Loucy (cell line): Measurements from ENCODE around the gene N4BP3.

ENCODE experiments used
- H2AFZ ChIP-seq: fragments of 200-600 bp; sonication (generic); 2 replicates; pipeline ENCODE4 v1.6.0; 2016; ENCODE audit warnings: antibody characterized with exemption, mild to moderate bottlenecking, low read length, moderate library complexity
- H3F3A ChIP-seq: fragments of 200-600 bp; 2 replicates; pipeline ENCODE4 v1.6.0; 2016; ENCODE audit warnings: antibody characterized with exemption, low read depth, mild to moderate bottlenecking
- H3K27me3 ChIP-seq: fragments of 200-600 bp; sonication (generic); 2 replicates; pipeline ENCODE4 v1.6.1; 2014; ENCODE audit warnings: low read length, mild to moderate bottlenecking; ENCODE audit not compliant: insufficient read depth, poor library complexity, severe bottlenecking
- H3K36me3 ChIP-seq: fragments of 200-600 bp; sonication (generic); 2 replicates; pipeline ENCODE4 v1.6.1; 2016; ENCODE audit warnings: low read length; ENCODE audit not compliant: insufficient read depth
- H3K4me1 ChIP-seq: fragments of 200-600 bp; sonication (generic); 2 replicates; pipeline ENCODE4 v1.5.1; 2014; ENCODE audit warnings: low read length, mild to moderate bottlenecking; ENCODE audit not compliant: insufficient read depth, poor library complexity, severe bottlenecking
- H3K4me2 ChIP-seq: fragments of 200-600 bp; sonication (generic); 2 replicates; pipeline ENCODE4 v1.6.0; 2014; ENCODE audit warnings: antibody characterized with exemption, low read length, low read depth, mild to moderate bottlenecking; ENCODE audit not compliant: poor library complexity, severe bottlenecking
- H3K4me3 ChIP-seq: fragments of 200-600 bp; sonication (generic); 2 replicates; pipeline ENCODE4 v1.5.1; 2014; ENCODE audit warnings: low read length, mild to moderate bottlenecking, mixed read lengths; ENCODE audit not compliant: poor library complexity, severe bottlenecking
- H3K79me2 ChIP-seq: fragments of 200-600 bp; sonication (generic); 2 replicates; pipeline ENCODE4 v1.6.1; 2014; ENCODE audit warnings: low read length; ENCODE audit not compliant: insufficient read depth
- H3K9ac ChIP-seq: fragments of 200-600 bp; sonication (generic); 2 replicates; pipeline ENCODE4 v1.6.0; 2014; ENCODE audit warnings: mild to moderate bottlenecking, low read depth, low read length, moderate library complexity; ENCODE audit not compliant: poor library complexity, severe bottlenecking
- H3K9me2 ChIP-seq: fragments of 200-600 bp; sonication (generic); replicated peaks from 2 replicates; pipeline ENCODE4 v1.6.1; 2016; ENCODE audit warnings: low read depth, low read length, mixed read lengths
- H3K9me3 ChIP-seq: fragments of 200-600 bp; sonication (generic); 2 replicates; pipeline ENCODE4 v1.6.1; 2014; ENCODE audit warnings: mild to moderate bottlenecking, antibody characterized with exemption, low read length, low read depth; ENCODE audit not compliant: insufficient read depth
- H4K20me1 ChIP-seq: fragments of 200-600 bp; sonication (generic); 2 replicates; pipeline ENCODE4 v1.6.0; 2014; ENCODE audit warnings: antibody characterized with exemption, low read length, mild to moderate bottlenecking; ENCODE audit not compliant: insufficient read depth, poor library complexity, severe bottlenecking
- EZH2phosphoT487 ChIP-seq: fragments of 200-600 bp; IDR thresholded peaks from 2 replicates; pipeline ENCODE4 v1.6.1; 2018; ENCODE audit warnings: antibody characterized with exemption, mild to moderate bottlenecking, moderate library complexity, borderline replicate concordance
- TF ChIP-seq, protein P1 (sequence below): fragments of 200-600 bp; sonication (generic); conservative IDR thresholded peaks from 2 replicates; pipeline ENCODE4 v1.5.1; 2014; ENCODE audit warnings: mild to moderate bottlenecking, antibody characterized with exemption, low read length

The N4BP3 gene

DNA sequence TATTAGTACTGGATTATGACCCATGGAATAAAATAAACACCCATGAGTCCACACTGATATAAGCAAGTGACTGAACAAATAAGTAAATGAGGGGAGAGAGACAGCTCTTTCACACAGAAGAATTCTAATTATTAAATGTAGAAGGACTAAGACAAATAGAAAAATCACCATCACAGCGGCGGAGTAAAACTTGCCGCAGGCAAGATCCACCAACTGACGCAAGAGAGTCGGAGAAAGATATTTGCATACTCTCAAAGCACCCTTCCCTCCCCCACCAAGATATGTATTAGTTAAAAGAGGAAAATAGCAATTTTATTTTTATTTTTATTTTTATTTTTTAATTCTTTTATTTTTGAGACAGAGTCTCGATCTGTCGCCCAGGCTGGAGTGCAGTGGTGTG is 14.6 kb upstream of the N4BP3 start:
- H4K20me1 ChIP-seq: no peaks in the 10 kb centered on the region
- H2AFZ ChIP-seq: no peak overlapping the region
- no peak overlapping the region for H3K4me2 ChIP-seq
- H3K9ac ChIP-seq: no peak overlapping the region
- H3K4me3 ChIP-seq: no peak overlapping the region
- H3F3A ChIP-seq: no peaks in the 10 kb centered on the region
- H3K79me2 ChIP-seq: no peaks in the 10 kb centered on the region
- TF ChIP-seq EZH2phosphoT487: no peak
- TF ChIP-seq, protein P1, sequence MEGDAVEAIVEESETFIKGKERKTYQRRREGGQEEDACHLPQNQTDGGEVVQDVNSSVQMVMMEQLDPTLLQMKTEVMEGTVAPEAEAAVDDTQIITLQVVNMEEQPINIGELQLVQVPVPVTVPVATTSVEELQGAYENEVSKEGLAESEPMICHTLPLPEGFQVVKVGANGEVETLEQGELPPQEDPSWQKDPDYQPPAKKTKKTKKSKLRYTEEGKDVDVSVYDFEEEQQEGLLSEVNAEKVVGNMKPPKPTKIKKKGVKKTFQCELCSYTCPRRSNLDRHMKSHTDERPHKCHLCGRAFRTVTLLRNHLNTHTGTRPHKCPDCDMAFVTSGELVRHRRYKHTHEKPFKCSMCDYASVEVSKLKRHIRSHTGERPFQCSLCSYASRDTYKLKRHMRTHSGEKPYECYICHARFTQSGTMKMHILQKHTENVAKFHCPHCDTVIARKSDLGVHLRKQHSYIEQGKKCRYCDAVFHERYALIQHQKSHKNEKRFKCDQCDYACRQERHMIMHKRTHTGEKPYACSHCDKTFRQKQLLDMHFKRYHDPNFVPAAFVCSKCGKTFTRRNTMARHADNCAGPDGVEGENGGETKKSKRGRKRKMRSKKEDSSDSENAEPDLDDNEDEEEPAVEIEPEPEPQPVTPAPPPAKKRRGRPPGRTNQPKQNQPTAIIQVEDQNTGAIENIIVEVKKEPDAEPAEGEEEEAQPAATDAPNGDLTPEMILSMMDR: no peak
- H3K36me3 ChIP-seq: no peaks in the 10 kb centered on the region
- no peaks in the 10 kb centered on the region for H3K27me3 ChIP-seq
- no peaks in the 10 kb centered on the region for H3K9me3 ChIP-seq
- peaks cover 8% of the 10 kb centered on the region for H3K4me1 ChIP-seq
- H3K9me2 ChIP-seq: no peaks in the 10 kb centered on the region

DNA sequence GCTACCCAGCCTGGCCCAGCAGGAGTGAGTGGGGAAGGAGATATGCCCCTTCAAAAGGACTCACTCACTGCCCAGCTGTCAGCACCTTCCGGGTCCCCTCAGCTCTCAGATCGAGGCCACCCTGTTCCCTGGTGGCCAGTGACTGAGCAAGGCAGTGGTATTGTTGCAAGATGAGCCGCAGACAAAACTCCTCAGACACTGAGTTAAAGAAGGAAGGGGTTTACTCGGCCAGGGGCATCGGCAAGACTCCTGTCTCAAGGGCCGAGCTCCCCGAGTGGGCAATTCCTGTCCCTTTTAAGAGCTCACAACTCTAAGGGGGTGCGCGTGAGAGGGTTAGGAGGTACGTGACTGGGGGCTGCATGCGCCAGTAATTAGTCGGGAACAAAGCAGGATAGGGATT is 9.7 kb upstream of the N4BP3 start:
- H2AFZ ChIP-seq: no peak overlapping the region
- no peak overlapping the region for H3K9ac ChIP-seq
- no peaks in the 10 kb centered on the region for H3K9me2 ChIP-seq
- H3F3A ChIP-seq: no peaks in the 10 kb centered on the region
- H3K27me3 ChIP-seq: no peaks in the 10 kb centered on the region
- H4K20me1 ChIP-seq: no peaks in the 10 kb centered on the region
- no peaks in the 10 kb centered on the region for H3K4me1 ChIP-seq
- no peak overlapping the region for H3K4me3 ChIP-seq
- H3K36me3 ChIP-seq: no peaks in the 10 kb centered on the region
- no peaks in the 10 kb centered on the region for H3K79me2 ChIP-seq
- H3K9me3 ChIP-seq: no peaks in the 10 kb centered on the region
- no peak overlapping the region for H3K4me2 ChIP-seq
- TF ChIP-seq EZH2phosphoT487: no peak
- TF ChIP-seq, protein P1: no peak

DNA sequence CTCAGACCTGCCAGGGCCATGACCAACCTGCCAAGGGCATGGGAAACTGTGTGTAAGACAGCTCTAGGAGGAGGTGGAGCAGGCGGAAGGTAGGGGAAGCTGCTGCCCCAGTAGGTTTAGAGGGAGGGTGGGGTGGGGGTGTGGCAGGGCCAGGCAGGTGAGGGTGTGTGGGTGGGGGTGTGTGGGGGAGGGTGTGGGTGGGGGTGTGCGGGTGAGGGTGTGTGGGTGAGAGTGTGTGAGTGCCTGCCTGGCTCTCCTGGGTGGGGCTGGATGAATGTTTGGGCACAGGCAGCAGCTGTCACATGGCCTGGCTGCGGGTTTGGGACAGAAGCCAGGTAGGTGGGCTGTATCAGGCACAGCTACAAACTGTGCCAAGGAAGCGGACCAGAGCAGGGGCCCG is 8.8 kb upstream of the N4BP3 start:
- H3K9ac ChIP-seq: no peak overlapping the region
- no peaks in the 10 kb centered on the region for H3F3A ChIP-seq
- H3K9me3 ChIP-seq: no peaks in the 10 kb centered on the region
- no peaks in the 10 kb centered on the region for H4K20me1 ChIP-seq
- H3K79me2 ChIP-seq: no peaks in the 10 kb centered on the region
- TF ChIP-seq, protein P1: no peak
- TF ChIP-seq EZH2phosphoT487: no peak
- no peaks in the 10 kb centered on the region for H3K9me2 ChIP-seq
- no peaks in the 10 kb centered on the region for H3K27me3 ChIP-seq
- no peak overlapping the region for H3K4me3 ChIP-seq
- no peak overlapping the region for H3K4me2 ChIP-seq
- H3K4me1 ChIP-seq: no peaks in the 10 kb centered on the region
- H3K36me3 ChIP-seq: no peaks in the 10 kb centered on the region
- no peak overlapping the region for H2AFZ ChIP-seq
